ENCODE measurements around the gene DPM3.

DPM3 gene

DNA sequence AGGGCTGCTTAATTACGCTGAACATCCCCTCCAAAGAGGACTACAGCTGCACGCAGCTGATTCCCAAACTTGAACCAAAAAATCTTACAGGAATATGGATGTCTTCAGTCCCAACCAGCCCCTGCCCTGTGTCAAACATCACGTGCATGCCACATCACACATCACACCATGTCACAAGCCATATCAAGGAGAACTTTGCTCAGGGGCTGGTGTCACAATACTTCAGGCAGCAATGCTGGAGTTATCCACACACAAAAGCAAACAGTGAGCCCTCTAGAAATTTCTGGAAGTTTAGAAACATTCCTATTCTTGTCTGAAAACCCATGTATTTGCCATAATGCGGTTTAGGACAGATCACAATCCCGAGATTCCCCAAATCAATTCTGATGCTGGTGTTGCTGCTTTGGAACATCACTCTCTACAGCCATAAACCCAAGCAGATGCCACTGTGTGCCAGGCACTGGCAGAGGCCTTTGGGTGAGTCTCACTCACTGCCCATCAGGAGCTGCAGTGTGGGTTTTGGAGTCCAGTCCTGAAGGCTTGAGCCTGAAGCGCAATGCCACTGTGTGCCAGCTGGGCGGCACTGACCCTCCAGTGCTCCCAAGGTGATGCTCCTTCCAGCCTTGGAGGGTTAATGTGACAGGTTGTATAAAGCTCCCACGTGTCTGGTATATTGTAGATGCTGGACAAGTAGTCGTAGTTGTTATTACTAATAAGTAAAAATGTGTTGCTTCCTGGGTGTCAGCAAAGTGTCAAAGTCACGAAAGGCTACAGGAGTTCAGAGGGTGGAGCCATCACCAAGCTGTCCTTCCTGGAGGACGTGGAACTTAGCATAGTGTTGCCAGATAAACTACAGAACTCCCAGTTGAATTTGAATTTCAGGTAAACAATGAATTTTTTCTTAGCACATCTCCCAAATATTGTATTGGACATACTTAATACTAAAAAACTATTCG, 32.7 kb downstream of the DPM3 start:
- H3K36me3 ChIP-seq (replicated peaks; ENCODE audit: low read depth, low read length): no peaks in the 10 kb centered on the region
- no peak for TF ChIP-seq CTCF (IDR thresholded peaks at IDR 0.05; ENCODE audit: low read depth, low read length)
- no peak for TF ChIP-seq EZH2phosphoT487 (IDR thresholded peaks at IDR 0.05; ENCODE audit: low read depth)
- H3K4me1 ChIP-seq (ENCODE audit: low read length): 0 out of 2 replicates have a peak, but pooled peaks cover 4% of the 10 kb centered on the region
- H2AFZ ChIP-seq (ENCODE audit: low read depth, low read length): no peak overlapping the region
- H3K4me3 ChIP-seq (ENCODE audit: low read length): no peak overlapping the region
- no peak overlapping the region for H3K27ac ChIP-seq (ENCODE audit: low read length)
- H4K20me1 ChIP-seq (ENCODE audit: insufficient read depth, low read length): no peaks in the 10 kb centered on the region
- H3K27me3 ChIP-seq (ENCODE audit: low read depth, low read length): peaks cover 19% of the 10 kb centered on the region
- H3K9ac ChIP-seq (ENCODE audit: low read length): no peak overlapping the region
- H3K9me3 ChIP-seq (ENCODE audit: insufficient read depth, low read length): no peaks in the 10 kb centered on the region
- H3K79me2 ChIP-seq (ENCODE audit: low read length): no peaks in the 10 kb centered on the region
- H3K4me2 ChIP-seq (ENCODE audit: low read length): no peak overlapping the region

DNA sequence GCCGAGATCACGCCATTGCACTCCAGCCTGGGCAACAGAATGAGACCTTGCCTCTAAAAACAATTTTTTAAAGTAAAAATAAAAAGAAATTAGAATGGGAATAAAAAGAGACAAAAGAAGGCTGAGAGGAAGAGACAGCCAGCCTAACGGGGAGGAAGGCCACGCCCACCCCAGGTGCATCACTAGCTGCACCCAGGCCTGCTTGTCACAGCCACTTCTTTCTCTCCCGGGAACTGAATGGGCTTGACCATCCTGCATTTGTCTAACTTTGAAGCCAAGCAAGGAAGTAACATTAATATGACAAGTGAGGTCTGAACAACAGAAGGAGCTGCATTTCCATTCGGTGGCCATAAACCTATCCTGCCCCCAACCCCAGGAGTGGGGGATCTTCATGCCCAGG, 33.5 kb downstream of the DPM3 start:
- Histone ChIP-seq H3K9ac (ENCODE audit: low read length) (no peak overlapping the region), H3K36me3 (replicated peaks; ENCODE audit: low read depth, low read length) (no peaks in the 10 kb centered on the region), H2AFZ (ENCODE audit: low read depth, low read length) (no peak overlapping the region), H3K9me3 (ENCODE audit: insufficient read depth, low read length) (no peaks in the 10 kb centered on the region), H3K27me3 (ENCODE audit: low read depth, low read length) (peaks cover 19% of the 10 kb centered on the region), H3K79me2 (ENCODE audit: low read length) (no peaks in the 10 kb centered on the region), H3K4me1 (ENCODE audit: low read length) (0 out of 2 replicates have a peak, but pooled peaks cover 4% of the 10 kb centered on the region), H4K20me1 (ENCODE audit: insufficient read depth, low read length) (no peaks in the 10 kb centered on the region), H3K4me2 (ENCODE audit: low read length) (no peak overlapping the region), H3K27ac (ENCODE audit: low read length) (no peak overlapping the region), H3K4me3 (ENCODE audit: low read length) (no peak overlapping the region)
- no peak for TF ChIP-seq CTCF (IDR thresholded peaks at IDR 0.05; ENCODE audit: low read depth, low read length)
- TF ChIP-seq EZH2phosphoT487 (IDR thresholded peaks at IDR 0.05; ENCODE audit: low read depth): no peak

GRCh38 chr1:155105604-155106011, 34.7 kb downstream of the DPM3 start:
- no peak overlapping the region for H3K4me2 ChIP-seq (ENCODE audit: low read length)
- no peaks in the 10 kb centered on the region for H3K36me3 ChIP-seq (replicated peaks; ENCODE audit: low read depth, low read length)
- peaks cover 19% of the 10 kb centered on the region for H3K27me3 ChIP-seq (ENCODE audit: low read depth, low read length)
- no peak overlapping the region for H3K9ac ChIP-seq (ENCODE audit: low read length)
- H3K27ac ChIP-seq (ENCODE audit: low read length): no peak overlapping the region
- no peak overlapping the region for H3K4me3 ChIP-seq (ENCODE audit: low read length)
- TF ChIP-seq CTCF (IDR thresholded peaks at IDR 0.05; ENCODE audit: low read depth, low read length) (no peak), EZH2phosphoT487 (IDR thresholded peaks at IDR 0.05; ENCODE audit: low read depth) (no peak)
- no peaks in the 10 kb centered on the region for H3K79me2 ChIP-seq (ENCODE audit: low read length)
- H2AFZ ChIP-seq (ENCODE audit: low read depth, low read length): no peak overlapping the region
- H4K20me1 ChIP-seq (ENCODE audit: insufficient read depth, low read length): no peaks in the 10 kb centered on the region
- H3K4me1 ChIP-seq (ENCODE audit: low read length): 0 out of 2 replicates have a peak, but pooled peaks cover 4% of the 10 kb centered on the region
- no peaks in the 10 kb centered on the region for H3K9me3 ChIP-seq (ENCODE audit: insufficient read depth, low read length)
